Cardiac muscle cell (in vitro differentiated cells and primary cell): Measurements from ENCODE around the gene GRB10. TPM values are rescaled to one million over a fixed set of nuclear protein-coding genes. Genes with fewer than 3 reads are reported as not detected.
A peak's percentile ranks its signal among the peaks of the same experiment; 100 is the strongest.

ENCODE experiments used
- DNase-seq, 2 donors: peaks; one replicate each; pipeline versions ENCODE4 v3.0.0 to v3.0.0-alpha.2; 2010 to 2017; ENCODE audit warnings: low read depth in 1 of 2, low spot score in 1 of 2
- H3K27ac ChIP-seq: fragments of 200-600 bp; sonication (generic); 2 replicates; pipeline ENCODE4 v1.5.1; 2016
- H3K27me3 ChIP-seq: fragments of 200-600 bp; sonication (generic); 2 replicates; pipeline ENCODE4 v1.6.0; 2016; ENCODE audit warnings: control low read depth
- H3K36me3 ChIP-seq: fragments of 200-600 bp; sonication (generic); 2 replicates; pipeline ENCODE4 v1.5.1; 2016; ENCODE audit warnings: control low read depth
- H3K4me1 ChIP-seq: fragments of 200-600 bp; sonication (generic); 2 replicates; pipeline ENCODE4 v1.8.1; 2017; ENCODE audit warnings: low read depth, mild to moderate bottlenecking, mixed run types
- H3K4me3 ChIP-seq: fragments of 200-600 bp; sonication (generic); 2 replicates; pipeline ENCODE4 v1.5.1; 2016; ENCODE audit warnings: mild to moderate bottlenecking
- H3K9me3 ChIP-seq: fragments of 200-600 bp; sonication (generic); 2 replicates; pipeline ENCODE4 v1.5.1; 2017; ENCODE audit warnings: low read depth, mild to moderate bottlenecking, control low read depth
- polyA plus RNA-seq: library from polyadenylated mRNA; unstranded; fragments of >200 nt; fragmentation: Nextera tagmentation; extraction: Ambion mirVana; gene quantifications from 2 replicates; pipeline ENCODE4 v1.2.1, GENCODE V29; 2016
- total RNA-seq: library from RNA; depleted of rRNA; stranded (reverse); fragments of >200 nt; gene quantifications from 2 replicates; pipeline ENCODE4 v1.2.3, GENCODE V29; 2016
- TF ChIP-seq, protein P1 (sequence below): IDR thresholded peaks from 2 replicates; pipeline ENCODE4 v1.5.1; 2012; ENCODE audit warnings: low read depth, mild to moderate bottlenecking, low read length

The GRB10 gene
- total and polyA plus RNA-seq, 2 experiments from 2014 or later = 9.9 to 25.3 TPM

DNA sequence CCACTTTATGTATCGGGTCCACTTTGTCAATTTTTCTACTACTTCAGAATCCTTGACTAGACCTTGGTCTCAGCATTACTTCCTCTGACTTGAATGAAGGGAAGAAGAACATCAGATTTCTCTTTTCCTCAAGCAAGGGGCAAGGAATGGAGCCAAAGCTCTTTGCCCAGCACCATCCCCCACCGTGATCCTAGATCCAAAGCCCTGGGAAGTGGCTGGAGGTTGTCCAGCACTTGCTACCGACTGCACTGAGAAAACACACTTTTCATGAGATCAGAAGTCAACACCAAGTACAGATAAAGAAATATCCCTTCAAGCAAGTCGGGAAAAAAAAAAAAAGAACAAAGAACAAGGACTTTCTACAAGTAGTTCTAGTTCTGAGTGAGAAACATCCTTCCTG is 115.4 kb downstream of the GRB10 start:
- DNase-seq = peak in 1 of 2 donors; percentile 75
- Histone ChIP-seq H3K27me3 (no peaks in the 10 kb centered on the region), H3K27ac (no peak overlapping the region), H3K9me3 (no peaks in the 10 kb centered on the region), H3K4me1 (peaks cover 4% of the 10 kb centered on the region), H3K4me3 (no peak overlapping the region), H3K36me3 (no peaks in the 10 kb centered on the region)
- TF ChIP-seq, protein P1, sequence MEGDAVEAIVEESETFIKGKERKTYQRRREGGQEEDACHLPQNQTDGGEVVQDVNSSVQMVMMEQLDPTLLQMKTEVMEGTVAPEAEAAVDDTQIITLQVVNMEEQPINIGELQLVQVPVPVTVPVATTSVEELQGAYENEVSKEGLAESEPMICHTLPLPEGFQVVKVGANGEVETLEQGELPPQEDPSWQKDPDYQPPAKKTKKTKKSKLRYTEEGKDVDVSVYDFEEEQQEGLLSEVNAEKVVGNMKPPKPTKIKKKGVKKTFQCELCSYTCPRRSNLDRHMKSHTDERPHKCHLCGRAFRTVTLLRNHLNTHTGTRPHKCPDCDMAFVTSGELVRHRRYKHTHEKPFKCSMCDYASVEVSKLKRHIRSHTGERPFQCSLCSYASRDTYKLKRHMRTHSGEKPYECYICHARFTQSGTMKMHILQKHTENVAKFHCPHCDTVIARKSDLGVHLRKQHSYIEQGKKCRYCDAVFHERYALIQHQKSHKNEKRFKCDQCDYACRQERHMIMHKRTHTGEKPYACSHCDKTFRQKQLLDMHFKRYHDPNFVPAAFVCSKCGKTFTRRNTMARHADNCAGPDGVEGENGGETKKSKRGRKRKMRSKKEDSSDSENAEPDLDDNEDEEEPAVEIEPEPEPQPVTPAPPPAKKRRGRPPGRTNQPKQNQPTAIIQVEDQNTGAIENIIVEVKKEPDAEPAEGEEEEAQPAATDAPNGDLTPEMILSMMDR = no peak

DNA sequence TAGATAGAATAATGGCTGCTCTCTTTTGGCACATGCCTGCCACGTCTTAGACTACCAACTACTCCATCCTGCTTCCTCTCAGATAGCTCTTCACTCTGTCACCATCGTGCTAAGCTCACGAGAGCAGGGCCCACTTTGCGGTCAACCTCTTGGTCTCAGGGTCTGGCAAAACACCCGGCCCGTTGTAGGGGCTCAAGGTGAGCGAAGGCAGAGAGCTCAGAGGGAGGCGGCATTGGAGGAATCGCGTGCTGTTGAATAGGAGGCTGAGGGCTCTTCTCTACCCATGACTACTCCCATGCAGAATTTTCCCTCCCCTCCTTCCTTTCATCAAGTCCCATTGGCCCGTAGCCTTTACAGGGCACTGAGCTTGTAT is 116.6 kb downstream of the GRB10 start:
- H3K9me3 ChIP-seq = no peaks in the 10 kb centered on the region

DNA sequence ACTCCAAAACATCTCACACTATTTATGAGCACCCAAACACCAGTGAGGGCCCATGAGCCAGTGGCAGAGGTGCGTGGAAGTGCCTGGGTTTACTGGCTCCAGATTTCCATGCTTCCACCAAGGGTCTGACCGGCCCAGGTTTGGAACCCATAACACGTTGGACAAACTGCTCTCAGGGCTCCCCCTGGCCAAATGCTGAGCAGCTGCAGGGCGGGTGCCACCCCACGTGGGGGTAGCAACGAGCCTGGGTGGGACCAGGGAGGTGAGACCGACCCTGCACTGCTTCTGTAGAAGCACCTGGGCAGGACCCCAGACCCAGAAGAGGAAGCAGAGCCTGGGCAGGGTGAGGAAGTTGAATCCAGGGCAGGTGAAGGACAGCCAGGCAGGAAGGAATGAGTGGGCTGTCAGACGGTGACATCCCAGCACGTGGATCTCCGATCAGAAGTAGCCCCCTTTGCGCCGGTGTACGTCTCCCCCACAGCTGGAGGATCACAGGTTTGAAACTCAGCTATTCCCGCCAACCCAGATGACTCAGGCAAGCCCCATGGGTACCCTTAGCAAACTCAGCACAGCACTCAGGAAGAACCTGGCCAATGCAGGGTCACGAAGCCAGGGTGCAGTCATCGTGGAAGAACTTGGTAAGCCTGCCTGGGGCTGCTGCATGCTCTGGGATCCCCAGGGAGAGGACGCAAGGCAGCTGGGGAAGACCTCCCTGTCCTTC is 117.1 kb downstream of the GRB10 start:
- Histone ChIP-seq H3K9me3 (no peaks in the 10 kb centered on the region), H3K27me3 (no peaks in the 10 kb centered on the region), H3K4me1 (peaks cover 4% of the 10 kb centered on the region), H3K27ac (no peak overlapping the region), H3K4me3 (no peak overlapping the region), H3K36me3 (no peaks in the 10 kb centered on the region)
- TF ChIP-seq, protein P1 = no peak
- peak in 1 of 2 donors; percentile 25 for DNase-seq

More for the DNA sequence above, 116.6 kb downstream of the GRB10 start:
- Histone ChIP-seq H3K27ac (no peak overlapping the region), H3K27me3 (no peaks in the 10 kb centered on the region), H3K36me3 (no peaks in the 10 kb centered on the region), H3K4me3 (no peak overlapping the region), H3K4me1 (peaks cover 4% of the 10 kb centered on the region)
- DNase-seq = no peak
- TF ChIP-seq, protein P1 = no peak

DNA sequence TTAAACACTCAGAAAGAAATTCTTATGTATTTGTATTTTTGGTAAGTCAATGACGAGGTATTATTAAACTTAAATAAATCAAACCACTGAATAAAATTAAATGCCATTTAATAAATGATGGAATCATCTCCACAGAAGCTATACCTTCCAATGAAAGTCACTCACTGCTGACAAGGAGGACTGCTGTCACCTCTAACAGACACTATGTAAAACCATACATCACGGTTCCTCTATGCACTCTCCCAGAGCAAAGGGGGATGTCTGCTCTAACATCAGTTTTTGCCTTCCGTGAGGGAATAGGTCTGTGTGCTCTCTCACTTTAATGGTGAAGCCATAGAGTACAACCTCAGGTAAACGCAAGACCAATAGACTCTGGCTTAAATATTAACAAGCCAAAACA is 117.8 kb downstream of the GRB10 start:
- H3K27me3 ChIP-seq = no peaks in the 10 kb centered on the region
- no peak overlapping the region for H3K27ac ChIP-seq
- H3K4me3 ChIP-seq = no peak overlapping the region
- TF ChIP-seq, protein P1 = no peak
- no peaks in the 10 kb centered on the region for H3K36me3 ChIP-seq
- no peaks in the 10 kb centered on the region for H3K9me3 ChIP-seq
- no peak for DNase-seq
- H3K4me1 ChIP-seq = peaks cover 4% of the 10 kb centered on the region

DNA sequence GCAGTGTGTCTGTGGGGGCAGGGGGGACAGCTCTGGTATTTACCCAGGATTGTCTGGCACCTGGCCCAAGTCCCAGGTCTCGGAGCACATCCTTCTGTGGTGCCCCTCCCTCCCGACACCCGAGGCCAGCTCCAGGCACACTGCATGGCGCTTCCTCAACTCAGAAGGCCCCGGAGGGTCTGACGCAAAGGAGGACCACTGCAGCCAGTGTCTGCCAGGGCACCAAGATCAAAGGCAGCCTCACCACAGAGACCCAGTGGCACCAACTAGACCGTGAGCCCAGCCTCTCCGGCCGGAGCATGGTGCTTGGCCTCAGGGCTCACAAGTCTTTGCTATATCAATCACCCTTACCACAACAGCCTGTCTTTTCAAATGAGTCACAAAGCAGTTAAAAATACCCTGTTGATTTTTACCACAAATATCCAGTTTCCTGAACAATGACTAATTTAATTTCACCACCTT is 118.2 kb downstream of the GRB10 start:
- DNase-seq = peak in 1 of 2 donors; percentile 64
- no peaks in the 10 kb centered on the region for H3K36me3 ChIP-seq
- no peaks in the 10 kb centered on the region for H3K27me3 ChIP-seq
- no peak overlapping the region for H3K4me3 ChIP-seq
- H3K9me3 ChIP-seq = no peaks in the 10 kb centered on the region
- no peak overlapping the region for H3K27ac ChIP-seq
- peaks cover 4% of the 10 kb centered on the region for H3K4me1 ChIP-seq
- TF ChIP-seq, protein P1 = no peak
